GM21825 (cell line): Measurements from ENCODE around the gene MRPL58.
"Not testable (repeated sequence)": the region's sequence is repeated elsewhere in the genome, so short reads cannot be mapped to it uniquely, and the experiment has no call there.

ENCODE experiments used
- ATAC-seq: cut with Tn5 transposase; IDR thresholded peaks from one replicate; pipeline ENCODE4 v1.9.1; 2021; ENCODE audit warnings: mild to moderate bottlenecking, moderate library complexity; ENCODE audit not compliant: unreplicated experiment

The MRPL58 gene

DNA sequence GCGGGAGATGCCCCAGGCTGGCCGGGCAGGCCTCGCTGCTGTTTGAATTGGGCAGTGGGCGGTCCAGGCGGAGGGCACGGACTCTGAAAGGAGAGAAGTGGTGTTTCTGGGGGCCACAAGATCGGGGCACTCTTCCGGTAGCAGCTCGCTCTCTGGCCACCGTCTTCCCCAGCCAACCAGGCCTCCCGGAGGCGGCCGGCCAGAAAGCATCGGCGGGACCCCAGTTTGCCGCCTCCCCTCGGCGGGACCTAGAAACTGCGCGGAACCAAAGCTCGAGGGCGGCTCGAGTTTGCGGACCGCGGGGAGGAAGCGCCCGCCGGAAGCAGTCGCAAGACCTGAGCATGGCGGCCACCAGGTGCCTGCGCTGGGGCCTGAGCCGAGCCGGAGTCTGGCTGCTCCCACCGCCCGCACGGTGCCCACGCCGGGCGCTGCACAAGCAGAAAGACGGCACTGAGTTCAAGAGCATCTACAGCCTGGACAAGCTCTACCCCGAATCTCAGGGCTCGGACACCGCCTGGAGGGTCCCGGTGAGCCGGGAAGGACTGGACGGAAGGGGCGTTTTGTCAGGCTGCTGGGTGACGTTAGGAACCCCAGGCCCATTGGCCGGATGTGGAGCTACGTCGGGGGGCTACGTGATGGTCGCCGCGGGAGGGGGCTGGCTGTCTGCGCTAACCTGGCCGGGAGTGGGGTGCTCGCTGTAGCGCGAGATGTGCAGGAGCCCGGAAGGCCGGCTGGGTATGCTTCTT is at the start of gene MRPL58:
TSS of gene MRPL58 (plus strand) at position 325 of the 746 bp plus-strand sequence. CDS start at position 342, 17 bp downstream.
- ATAC-seq, result peak; percentile 87

DNA sequence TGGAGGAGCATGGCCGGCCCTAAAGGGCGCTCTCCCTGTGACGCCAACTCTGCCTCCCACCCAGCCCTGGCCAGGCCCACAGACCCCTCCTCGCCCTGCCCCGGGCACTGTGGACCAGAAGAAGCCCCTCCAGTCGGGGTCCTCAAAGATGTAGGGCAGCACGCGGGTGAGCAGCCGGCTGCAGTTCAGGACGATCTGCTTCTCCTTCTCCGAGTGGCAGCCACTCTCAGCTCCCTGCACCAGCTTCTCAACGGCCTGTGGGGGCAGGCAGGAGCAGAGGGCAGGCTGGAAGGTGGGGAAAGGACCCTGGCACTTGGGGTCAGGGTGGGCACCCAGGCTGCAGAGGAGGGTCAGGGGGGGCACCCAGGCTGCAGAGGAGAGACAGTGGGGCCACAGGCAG is 48.8 kb upstream of the MRPL58 start:
- ATAC-seq, result no peak

DNA sequence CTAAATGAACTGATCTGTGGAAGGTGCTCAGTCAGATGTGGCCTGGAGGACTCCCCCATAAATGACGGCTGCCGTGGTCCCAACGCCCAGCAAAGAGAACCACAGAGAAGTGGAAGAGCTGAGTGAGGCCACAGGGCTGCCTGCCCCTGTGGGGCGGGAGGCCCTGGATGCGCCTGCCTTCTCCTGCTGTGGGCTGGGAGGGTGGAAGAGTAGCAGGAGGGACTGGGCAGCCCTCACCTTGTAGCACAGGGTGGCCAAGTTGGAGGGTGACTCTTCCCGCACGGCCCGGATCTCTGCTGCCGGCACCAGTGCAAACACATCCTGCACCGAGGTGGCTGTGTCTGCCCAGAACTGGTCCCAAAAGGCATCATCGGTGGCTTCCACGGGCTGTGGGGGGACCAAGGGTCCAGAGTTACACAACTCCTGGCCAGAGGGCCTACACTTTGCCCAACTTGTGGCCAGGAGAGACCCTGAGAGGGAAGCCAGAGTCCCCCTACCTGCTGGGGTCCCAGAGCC is 48.2 kb upstream of the MRPL58 start:
- no peak for ATAC-seq

DNA sequence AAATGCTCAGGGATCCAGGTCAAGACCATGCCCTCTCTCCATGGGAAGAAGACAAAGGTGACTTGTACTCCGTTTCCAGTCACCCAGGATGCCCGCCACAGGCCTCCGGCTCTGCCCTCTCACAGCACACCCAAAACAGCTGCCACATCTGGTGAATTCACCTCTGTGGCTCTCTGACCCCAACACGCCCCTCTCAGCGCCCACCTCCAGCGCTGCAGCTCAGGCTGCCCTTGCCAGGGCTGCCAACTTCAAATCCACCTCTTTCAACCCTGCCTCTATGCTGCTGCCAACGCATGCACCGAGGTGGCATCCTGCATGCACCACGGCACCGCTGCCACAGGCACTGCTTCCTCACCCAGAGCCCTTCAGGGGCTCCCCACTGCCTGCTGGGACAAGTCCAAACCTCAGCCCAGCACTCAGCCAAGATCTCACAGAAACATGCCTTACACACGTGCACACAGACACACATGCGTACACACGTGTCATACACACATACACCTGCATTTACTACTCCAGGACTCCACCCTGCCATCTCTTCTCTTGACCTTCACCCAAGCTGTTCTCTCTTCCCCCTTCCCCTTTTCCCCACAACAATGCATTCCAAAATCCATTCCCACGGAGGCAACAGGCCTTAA is 47.4 kb upstream of the MRPL58 start:
- no peak for ATAC-seq

DNA sequence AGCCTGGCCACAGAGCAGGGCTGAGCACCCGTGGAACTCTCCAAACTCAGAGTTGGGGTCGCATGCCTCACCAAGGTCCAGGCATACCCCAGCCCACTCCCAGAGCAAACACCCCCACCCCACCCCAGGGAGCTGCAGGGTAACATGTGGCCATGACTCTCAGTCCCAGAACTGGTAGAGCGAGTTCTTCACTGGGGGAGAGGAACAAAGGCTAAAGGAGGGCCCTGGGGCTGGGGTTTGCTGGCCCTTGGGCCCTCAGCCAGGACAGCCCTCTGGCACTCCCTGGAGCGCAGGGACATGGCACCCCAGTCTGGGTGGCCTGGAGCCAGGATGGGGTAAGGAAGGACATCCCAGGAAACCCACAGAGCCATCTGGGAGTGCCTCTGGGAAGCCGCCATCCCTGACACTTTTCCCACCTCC is 44.1 kb upstream of the MRPL58 start:
- no peak for ATAC-seq

DNA sequence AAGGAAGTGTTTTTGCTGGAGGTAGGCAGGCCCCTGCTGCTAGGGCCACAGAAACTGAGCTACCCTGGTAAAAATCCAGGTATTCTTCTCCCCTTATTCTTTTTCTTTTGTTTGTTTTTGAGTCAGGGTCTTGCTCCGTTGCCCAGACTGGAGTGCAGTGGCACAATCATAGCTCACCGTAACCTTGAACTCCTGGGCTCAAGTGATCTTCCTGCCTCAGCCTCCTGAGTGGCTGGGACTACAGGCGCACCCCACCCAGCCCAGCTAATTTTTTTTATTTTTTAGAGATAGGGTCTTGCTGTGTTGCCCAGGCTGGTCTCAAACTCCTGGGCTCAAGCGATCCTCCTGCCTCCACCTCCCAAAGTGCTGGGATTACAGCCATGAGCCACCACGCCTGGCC is 43.0 kb upstream of the MRPL58 start:
- ATAC-seq, result not testable (repeated sequence)

DNA sequence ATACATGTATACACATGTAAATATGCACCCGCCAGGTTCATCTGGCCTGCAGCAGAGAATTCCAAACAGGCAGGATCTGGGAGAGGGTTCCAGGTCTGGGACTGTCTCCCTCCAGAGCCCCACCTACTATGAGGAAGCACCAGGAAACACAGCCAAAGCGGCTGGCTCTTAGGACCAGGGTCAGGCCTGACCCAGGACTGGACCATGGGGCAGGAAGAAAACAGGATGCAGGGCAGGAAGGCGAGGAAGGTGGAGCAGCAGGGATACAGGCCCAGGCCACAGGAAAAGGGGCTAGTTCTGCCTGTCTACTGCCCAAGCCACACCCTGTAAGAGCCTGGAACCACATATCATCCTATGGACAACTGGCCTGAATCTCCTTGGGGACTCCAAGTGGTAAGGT is 42.1 kb upstream of the MRPL58 start:
- ATAC-seq, result no peak

DNA sequence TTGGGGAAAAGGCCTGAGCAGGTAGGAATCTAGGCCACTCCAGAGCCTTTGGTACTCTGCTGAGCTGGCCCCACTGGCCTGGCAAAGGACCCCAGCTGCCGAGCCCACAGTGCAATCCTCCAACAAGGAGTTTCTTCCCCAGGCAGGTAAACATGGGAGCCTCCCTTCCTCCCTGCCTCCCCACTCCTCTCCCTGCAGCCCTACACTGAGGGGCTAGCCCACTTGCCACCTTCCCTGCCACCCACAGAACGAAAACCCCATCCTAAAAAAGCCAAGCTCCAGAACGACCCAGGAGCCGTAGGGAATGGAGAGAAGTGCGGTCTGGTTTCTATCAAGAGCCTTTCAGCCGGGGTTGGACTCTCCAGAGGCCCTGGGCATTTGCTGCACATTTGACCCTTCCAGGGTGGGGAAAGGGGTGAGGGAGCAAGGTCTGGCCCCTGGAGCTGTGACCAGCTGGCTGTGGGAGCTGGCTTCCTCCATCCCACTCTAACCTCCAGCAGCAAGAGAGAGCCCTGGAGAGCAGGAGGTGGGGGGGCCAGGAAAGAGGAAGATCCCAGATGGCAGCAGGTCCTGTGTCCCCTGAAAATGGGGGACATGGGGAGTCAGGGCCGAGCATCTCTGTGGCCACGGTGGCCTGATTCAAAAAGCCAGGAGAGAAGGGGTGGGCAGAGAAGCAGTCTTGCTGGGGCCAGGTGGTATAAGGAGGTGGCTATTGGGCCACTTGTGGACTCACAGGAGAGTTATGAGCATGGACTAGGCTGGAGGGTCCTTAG is 41.2 kb upstream of the MRPL58 start:
- no peak for ATAC-seq

DNA sequence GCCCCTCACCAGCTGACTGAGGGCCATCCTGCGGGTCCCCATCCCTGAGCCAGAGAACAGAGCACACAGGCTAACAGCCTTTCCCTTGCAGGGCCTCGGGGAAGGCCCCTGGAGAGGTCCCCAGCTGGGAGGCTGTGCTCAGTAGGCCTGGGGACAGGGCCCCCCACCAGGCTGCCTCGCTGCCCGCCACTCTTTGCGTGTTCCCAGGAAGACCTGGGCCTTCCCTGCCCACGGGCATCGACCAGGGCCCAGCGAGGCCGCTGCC is 40.7 kb upstream of the MRPL58 start:
- ATAC-seq, result no peak

DNA sequence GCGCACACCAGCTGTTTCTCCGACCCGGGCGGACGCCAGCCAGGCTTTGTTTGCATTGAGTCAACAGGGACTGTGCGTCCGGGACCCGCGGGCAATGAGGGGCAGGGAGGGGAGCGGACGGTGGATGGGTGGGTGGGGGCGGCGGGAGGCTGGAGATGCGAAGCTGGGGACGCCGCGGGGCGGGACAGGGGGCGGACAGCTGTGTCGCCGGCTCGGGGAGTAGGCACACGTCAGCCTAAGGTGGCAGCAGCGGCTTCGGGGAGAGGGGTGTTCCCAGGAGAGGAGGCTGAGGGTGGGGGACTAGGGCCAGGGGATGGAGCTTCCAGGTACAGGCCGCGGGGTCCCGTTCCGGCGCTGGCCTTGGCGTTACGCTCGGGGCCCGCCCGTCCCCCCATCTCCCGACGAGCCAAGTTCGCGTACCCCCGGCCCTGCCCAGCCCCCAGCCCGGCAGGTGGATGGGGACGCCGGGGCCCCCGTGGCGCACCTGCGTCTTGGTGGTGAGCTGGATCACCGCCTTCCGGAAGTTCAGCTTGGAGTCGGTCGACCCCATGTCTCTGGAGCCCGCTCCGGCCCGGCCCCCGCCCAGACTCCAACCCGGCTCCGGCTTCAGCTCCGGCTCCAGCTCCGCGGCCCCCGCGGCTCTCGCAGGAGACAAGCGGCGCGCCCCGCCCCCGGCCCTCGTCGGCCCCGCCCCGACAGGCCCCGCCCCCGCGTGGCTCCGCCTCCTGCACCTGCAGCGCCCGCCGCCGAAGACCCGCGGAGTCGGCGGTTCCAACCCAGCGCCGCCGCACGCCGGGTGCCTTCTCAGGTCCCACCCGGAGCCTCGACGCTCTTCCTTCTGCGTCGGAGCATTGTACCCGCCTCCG is 40.1 kb upstream of the MRPL58 start, which contains the start of gene HID1:
TSS of gene HID1 (minus strand) at position 653 of the 866 bp plus-strand sequence. CDS start at position 550, 103 bp downstream.
- ATAC-seq, result no peak

DNA sequence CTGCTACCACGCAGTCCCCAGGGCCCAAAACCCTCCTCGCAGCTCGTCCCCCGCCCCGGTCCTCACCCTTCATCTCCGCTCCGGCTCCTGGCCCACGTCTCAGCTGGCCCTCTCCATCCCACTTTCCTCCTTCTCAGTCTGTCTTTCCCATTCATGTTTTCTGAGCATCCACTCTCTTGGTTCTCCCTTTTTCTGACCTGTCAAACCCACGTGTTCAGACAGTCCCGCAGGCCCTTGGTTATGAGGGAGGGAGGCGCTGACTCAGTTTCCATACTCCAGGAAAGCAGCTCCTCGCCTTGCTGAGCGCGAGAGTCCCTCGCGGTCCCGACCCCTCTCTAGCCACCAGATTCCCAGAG is 39.5 kb upstream of the MRPL58 start:
- no peak for ATAC-seq

DNA sequence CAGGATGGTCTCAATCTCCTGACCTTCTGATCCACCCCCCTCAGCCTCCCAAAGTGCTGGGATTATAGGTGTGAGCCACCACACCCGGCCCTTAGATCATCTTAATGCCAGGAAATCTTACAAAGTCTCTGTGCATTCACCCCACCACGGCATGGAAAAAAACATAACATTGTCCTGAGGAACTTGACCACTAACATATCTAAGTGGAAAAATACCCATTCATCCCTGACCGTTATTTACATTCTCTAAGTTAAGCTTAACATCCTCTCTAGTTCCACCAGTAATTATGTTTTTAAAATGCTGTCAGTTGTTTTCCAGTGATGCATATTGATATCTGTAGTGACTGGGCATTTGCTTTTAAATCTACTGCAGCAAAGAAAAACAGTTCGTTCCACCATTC is 36.5 kb upstream of the MRPL58 start:
- no peak for ATAC-seq

DNA sequence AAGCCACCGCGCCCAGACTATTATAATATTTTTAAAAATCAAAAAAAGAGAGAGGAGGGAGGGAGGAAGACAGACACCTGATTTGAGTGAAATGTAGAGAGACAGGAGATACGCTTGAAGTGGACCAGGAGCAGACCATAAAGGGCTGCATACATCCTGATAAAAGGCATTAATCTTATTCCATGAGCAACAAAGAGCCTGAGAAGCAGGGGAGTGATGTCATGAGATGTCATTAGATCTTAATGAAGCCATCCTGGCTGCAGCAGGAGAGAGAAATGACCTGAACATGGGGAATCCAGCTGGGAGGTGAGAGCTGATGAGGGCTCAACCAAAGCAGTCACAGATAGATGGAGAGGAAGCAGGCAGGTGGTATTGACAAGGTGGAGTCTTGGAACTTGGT is 34.7 kb upstream of the MRPL58 start:
- no peak for ATAC-seq

DNA sequence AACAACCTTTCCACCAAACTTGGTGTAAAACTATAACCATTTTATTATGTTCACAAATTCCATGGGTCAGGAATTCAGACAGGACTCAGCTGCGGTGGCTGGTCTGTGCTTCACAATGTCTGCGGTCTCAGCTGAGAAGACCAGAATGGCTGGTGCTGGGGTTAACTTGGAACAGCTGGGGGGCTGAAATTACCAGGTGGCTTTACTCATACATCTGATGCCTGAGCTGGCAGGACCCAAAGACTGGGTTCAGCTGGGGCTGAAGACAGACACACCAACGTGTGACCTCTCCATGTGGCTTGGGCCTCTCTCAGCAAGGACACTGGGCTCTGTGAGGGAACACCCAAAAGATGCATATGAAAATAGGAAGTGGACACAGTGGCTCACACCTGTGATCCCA is 34.2 kb upstream of the MRPL58 start:
- ATAC-seq, result no peak

DNA sequence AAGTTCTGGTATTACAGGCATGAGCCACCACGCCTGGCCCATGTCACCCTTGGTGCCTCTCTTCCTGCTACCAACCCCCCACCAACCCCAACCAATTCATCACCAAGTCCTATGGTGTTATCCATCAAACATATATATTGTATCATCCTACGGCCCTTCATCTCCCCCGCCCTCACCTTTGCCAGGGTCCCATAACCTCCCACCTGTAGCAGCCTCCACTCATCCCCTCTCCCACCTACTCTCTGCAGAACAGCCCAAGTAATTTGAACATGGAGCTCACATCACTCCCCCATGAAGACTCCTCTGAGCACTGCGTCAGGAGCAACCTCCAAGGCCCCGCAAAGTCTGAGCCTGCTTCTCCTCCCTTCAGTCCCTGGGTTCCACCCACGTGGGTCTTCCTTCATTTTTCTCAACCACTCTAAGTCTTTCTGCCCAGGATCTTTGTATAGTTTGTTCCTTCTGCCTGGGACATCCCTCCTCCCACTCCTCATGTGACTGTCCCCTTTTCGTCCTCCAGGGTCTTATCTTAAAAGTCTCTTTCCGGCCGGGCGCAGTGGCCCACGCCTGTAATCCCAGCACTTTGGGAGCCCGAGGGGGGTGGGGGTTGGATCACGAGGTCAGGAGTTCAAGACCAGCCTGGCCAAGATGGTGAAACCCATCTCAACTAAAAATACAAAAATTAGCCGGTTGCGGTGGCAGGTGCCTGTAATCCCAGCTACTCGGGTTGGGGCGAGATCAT is 32.9 kb upstream of the MRPL58 start:
- no peak for ATAC-seq

DNA sequence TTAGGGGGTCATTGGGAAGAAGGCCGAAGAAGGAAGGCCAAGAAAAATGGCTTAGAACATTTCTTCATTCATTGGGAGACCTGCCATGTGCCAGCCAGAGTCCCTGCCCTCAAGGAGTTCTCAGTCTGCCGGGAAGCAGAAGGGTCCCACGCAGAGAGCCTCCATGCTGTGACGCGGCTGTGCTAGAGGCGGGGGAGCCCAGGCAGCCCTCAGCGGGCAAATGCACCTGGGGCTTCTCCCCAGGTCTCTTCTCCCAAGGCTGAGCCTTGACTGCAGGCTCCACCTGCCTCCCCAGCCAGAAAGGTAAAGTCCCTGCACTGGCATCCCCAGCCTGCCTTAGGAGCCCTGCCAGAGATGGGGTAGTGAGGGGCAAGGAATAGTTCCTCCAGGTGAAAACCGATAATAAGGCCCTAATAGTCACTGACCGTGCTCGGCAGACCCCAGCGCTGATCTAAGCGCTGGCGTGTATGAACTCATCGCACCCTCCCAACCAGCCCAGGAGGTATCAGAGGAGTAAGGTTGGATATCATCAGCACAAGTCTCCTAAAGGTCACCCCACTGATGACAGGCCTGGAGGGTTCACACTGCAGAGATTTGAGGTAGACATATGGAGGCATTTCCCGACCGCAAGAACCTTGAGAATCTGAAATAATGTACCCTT is 31.0 kb upstream of the MRPL58 start:
- peak; percentile 11 for ATAC-seq

DNA sequence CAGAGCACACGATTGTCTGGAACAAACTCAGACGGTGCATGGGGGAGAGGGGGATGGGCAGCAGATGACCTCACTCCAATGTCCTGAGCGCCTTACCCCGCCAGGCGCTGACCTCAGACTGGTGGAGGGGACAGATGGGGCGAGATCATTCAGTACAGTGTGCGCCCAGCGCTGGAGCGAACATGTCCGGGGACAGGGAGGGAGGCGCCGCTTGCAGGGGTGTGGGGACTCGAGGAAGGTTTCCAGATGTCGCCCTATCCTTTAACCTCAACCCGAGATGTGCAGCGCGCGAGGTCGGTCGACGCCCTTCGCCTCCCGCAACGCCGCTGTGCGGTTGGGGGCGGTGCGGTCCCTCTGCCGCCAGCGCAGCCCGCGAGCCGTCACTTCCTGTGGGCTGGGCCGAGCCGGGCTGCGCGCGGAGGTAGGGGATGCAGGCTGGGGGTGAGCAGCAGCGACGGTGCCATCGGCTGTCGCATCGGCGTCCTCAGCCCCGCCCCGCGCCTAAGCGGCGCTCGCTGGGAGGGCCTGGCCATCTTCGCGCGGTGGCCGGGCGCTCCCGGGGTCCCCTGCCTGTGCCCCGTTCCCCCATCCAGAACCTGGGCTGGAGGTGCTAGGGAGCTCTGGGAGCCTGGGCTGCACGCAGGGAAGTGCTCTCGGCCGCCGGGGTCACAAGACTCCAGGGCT is 30.3 kb upstream of the MRPL58 start:
- ATAC-seq, result peak; percentile 68

DNA sequence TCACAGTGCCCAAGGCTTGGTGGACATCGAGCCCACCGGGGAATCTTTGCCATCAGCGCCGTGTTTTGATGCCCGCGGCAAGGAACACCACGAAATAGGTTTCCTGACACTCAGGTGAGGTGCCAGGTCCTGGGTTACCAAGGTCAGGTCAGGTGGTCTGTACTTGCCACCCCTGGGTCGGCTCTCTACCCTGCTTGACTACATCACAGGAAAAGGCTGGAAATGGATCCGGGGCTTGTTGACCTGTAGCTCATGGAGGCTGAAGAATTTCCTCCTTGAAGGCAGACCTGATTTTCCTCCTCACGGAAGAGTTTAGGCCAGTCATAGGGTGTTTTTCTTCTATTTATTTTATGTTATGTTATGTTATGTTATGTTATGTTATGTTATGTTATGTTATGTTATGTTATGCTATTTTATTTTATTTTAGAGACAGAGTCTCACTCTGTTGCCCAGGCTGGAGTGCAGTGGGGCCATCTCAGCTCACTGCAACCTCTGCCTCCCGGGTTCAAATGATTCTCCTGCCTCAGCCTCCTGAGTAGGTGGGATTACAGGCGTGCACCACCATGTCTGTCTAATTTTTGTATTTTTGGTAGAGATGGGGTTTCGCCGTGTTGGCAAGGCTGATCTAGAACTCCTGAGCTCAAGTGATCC is 29.7 kb upstream of the MRPL58 start:
- not testable (repeated sequence) for ATAC-seq

DNA sequence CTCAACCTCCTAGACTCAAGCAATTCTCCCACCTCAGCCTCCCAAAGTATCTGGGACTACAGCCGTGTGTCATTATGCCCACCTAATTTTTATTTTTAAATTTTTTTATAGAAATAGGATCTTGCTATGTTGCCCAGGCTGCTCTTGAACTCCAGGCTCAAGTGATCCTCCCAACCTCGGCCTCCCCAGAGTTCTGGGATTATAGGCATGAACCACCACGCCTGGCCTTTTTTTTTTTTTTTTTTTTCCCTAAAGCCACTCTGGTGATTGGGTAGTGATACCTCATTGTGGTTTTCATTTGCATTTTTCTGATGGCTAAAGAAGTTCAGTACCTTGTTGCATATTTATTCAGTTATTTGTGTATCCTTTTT is 26.3 kb upstream of the MRPL58 start:
- ATAC-seq, result no peak
